ENCODE measurements around the gene WDR7. TPM values are rescaled to one million over a fixed set of nuclear protein-coding genes. Genes with fewer than 3 reads are reported as not detected.

WDR7 gene
- total RNA-seq, 1 donor from 2014 or later, result 113 TPM

DNA sequence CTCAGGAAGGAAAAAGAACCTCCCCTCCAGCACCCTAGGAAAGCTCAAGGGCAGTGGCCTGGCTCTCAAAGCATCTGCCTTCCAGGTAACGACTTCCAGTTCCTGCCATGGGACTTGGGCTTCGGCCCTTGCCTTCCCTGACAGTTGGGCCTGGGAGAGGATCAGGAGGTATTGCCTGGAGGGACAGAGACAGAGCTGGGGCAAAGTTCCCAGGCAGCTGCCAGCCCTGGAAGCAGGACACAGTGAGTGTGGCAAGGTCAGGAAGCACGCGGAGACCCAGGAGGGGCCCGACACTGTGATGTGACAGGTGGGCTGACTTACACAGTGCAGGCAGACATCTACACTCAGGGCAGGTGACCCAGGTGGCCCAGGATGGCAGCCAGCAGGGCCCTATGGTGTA lies 408.2 kb downstream of the WDR7 start:
- FAIRE-seq (no peak), DNase-seq (ENCODE audit: low spot score in 2 of 2) (no peak)

DNA sequence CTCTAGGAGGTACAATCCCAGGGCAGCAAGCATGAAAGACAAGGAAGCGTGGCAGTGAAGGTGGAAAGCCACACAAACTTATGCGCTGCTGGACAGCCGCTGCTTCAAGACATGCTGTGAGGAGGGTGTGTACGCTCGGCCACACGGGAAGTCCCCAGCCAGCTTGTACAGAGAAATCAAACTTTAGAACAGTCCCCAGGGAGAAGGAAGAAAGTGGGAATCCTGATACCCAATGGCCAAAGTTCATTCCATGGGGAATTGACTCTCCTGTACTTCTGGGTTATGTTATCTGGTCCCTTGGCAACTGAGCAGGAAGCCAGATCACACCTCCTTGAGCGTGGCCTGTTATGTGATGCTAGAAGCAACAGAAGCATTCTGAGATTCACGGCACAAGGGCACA lies 409.7 kb downstream of the WDR7 start:
- FAIRE-seq (no peak), DNase-seq (ENCODE audit: low spot score in 2 of 2) (no peak)

DNA sequence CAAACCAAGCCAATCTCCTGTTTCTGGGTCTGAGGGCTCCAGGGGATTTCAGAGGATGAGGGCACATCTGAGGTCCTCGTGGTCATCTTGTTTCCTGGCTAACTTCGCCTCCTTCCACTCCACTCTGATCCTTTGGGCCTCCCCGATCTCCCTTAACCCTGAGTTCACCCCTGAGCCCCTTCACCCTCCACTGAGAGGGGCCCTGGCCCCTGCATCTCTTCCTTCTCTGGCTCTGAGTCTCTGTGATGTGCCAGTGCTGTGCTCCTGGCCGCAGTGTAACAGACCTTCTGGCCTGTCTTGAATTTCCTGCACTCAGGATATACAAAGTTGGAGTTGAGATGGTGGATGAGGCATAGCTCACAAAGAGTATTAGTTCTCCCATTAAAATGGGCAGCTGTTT lies 411.0 kb downstream of the WDR7 start:
- FAIRE-seq (no peak), DNase-seq (ENCODE audit: low spot score in 2 of 2) (no peak)

DNA sequence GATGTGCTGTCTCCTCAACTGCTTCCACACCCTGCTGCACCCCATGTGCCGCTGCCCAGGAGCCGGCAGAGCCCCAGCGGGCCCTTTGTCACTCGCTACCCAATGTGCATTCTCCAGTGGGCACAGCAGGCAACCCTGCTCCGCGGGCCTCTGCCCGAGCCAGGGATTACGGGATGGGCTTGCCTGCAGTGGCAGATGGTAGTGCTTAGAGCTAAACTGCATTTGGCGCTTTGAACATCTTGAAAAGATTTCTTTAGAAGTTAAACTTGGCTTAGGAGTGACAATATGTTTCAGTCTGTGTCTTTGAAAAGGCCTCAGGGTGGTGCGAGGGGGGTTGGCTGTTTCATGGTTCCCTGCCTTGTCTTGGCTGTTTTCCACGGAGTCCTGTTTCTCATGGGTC lies 411.7 kb downstream of the WDR7 start:
- no peak for FAIRE-seq
- no peak for DNase-seq (ENCODE audit: low spot score in 2 of 2)

DNA sequence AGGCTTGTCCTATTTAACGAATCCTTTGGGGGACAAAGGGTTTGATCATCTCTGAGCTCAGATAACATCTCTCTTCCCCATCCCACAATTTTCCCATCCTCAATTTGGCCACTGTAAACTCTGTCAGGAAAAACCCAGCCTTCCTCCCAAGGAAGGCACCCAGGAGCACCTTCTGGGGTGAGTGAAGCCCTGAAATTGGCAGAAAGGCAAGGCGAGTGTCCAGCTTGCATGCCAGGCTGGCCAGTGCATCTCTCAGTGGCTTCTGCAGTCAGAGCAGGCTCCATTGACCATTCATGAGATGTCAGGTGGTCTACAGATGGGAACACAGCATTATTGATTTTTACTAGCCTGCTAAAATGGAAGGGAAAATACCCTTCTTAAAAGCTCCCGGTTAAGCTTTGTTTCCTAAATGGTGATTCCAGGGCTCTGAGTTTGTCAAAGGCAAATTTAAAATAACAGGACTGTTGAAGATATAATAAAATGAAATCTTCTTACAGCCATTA lies 412.5 kb downstream of the WDR7 start:
- no peak for DNase-seq (ENCODE audit: low spot score in 2 of 2)

DNA sequence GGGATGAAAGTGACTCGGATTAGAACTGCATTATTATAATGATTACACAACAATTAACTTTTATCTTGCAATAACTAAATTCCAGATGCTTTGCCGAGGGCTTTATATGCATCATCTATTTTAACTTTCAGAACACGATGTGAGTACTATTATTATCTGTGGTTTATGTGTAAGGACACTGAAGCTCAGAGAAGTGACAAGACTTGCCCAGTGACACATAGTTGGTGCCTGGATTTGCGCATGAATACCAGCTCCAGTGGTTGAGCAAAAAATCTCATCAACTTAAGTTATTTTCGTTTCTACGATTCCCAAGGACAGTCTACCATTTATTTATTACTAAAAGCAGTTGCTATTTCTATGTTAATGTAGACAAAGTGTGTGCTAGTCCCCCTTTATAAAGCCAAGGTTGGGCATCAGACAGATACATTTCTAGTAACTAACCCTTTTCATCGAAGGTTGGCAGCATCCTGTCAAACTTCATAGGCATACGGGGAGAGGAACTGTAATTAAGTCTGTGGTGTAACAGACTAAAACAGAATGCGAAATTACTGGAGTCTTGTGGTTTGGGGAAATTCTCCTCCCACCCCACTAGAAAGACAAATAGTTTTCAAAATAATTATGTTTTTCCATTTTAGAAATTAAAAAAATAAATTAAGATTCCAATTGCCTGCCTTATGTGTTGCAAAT lies 422.5 kb downstream of the WDR7 start:
- DNase-seq (ENCODE audit: low spot score in 2 of 2) (no peak), FAIRE-seq (no peak)

More for the DNA sequence above, 412.5 kb downstream of the WDR7 start:
- FAIRE-seq, result no peak

DNA sequence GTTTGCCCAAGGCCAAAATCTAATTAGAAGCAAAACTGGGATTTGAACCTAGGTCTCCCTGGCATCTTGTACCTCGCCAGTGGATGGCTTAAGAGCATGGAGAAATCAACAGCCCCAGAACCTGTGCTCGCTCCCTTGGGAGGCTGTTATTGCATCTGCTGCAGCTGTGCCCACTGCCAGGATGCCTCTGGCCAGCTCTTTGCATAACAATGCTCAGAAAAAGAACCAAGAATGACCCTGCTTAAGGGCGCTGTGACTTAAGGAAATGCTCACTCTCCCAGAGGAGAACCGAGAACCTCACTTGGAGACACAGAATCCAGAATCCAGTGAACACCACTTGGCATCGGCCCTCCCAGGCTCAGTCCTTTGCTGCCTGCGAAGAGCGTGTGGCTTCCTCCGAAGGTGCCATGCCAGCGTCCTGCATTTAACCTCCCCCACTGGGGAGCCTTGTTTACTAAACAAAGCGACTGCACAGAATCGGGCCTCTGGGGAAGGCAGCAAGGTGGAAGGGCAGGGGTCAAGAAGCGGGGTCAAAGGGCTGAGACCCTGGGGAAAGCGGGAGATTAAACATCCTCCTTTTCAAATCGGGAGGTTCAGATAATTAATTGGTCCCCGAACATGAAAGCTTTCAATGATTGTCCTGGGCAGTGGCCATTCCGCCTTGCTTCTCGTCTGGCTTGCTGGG lies 424.7 kb downstream of the WDR7 start:
- no peak for FAIRE-seq

DNA sequence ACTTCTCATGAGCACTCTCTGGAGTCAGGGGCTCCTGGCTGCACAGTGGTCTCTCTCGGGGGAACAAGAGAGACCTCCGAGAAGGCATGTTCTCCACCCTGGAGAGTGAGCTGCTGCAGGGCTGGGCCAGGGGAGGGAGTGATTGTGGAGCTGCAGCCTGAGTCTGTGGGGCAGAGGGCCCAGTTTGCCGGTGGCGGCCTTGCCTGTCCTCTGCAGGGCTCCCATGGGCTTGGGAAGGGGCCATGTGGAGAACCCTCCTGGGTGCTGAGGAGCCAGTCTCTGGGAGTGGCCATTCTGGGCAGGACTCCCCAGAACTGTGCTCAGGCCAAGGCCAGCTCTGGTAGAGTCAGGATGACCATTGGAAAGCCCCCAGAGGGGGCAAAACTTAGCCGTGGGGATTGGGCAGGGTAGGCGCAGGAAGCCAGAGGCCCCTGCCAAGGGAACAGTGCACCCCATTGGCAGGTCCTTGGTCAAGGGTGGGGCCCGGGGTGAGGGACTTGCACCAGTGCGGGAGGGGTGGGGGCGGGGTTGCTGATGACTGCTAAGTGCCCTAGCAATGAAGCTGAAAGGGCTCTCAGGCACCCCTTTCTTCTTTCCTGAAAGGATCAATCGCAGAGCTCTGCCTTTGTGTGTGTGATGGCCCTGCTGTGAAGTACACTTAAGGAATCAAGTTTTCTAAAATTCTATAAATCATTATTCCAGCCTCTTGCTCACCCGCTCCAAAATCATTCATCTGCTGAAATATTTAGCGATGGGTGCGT lies 426.0 kb downstream of the WDR7 start:
- DNase-seq (ENCODE audit: low spot score in 2 of 2) (no peak), FAIRE-seq (no peak)

More for the DNA sequence above, 424.7 kb downstream of the WDR7 start:
- DNase-seq (ENCODE audit: low spot score in 2 of 2), result no peak

DNA sequence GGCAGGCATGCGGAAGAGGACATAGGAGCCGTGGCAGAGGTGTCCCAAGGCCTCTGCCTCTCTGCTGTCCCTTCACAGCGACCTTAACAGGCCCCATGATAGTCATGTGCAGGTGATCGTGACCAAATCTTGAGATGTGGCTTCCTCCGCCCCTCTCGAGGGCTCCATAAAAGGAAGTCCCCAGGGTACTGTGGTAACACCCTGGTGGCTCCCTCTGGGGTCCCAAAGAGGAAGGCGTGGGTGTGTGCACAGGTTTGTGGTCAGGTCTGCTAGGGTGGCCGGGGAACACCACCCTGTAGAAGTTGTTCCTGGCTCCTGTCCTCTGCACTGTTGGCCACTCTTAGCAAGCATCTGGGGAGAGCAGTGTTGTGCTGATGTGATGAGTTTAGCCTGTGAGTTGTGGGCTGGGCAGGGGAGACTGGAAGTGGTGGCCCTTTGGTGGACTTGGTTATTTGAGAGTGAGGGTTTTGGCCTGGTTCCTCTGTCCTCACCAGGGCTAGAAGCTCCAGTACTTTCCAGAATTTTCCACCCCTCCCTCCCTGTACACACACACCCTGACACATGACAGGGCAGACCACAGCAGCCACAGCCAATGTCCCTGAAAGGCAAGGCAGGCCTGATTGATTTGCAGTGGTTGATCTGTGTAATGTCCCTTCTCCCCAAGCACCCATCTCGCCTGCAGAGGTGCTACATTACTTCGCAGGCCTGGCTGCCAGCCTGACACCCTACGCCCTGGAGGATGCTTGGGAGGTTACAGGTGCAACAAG lies 426.8 kb downstream of the WDR7 start:
- FAIRE-seq, result no peak

DNA sequence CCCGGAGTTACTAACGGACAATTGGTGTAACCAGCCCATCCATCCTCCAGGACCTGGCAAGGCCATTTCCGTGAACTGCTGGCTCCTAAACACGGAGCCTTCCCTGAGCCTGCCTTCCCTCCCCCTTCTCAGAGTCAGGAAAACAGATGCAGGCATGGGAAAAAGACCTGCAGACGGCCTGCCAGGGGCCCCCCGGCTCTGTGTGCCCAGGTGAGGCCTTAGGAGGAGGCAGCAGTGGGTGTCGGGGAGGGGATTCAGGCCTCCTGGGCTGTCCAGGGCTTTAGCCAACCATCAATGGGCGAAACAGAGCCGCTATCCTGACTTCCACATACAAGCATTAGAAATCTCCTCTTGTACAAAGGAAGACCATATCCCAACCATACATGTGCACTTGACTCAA lies 427.5 kb downstream of the WDR7 start:
- no peak for FAIRE-seq
- no peak for DNase-seq (ENCODE audit: low spot score in 2 of 2)

More for the DNA sequence above, 426.8 kb downstream of the WDR7 start:
- no peak for DNase-seq (ENCODE audit: low spot score in 2 of 2)

DNA sequence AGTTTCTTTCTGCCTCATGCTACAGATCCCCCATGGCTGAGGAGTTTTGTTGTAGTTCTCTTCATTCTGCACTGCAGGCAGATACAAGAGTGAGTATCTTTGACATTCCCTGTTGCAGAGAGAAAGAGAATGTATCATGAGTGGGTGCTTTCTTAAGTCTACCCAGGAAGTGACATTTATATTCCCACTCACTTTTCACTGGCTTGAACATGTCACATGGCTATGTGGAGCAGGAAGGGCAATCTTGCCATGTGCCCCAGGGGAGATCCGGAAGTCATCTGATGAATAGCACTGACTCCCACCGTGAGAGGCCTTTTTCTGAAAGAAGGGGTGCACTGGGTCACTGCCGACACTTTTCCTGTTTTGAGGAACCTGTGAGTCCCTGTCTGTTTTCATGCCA lies 429.3 kb downstream of the WDR7 start:
- FAIRE-seq, result no peak
- no peak for DNase-seq (ENCODE audit: low spot score in 2 of 2)

DNA sequence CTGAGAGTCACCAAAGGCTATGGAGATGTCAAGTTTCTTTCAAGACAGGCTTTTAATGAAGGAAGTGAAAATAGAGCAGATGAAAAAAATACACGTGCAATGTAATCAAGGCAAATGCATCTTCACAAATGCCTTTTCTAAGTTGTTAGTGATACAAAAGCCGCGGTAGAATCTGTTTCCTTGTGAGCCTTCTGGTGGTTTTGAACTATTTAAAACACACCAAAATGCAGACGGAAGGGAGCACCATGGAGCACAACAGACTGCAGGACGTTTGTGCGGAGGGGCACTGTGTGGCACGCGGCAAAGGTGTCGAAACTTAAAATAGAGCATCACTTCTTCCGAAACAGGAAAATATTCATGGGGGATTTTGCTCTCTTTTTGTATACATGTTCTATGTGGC lies 430.7 kb downstream of the WDR7 start:
- FAIRE-seq, result no peak
- no peak for DNase-seq (ENCODE audit: low spot score in 2 of 2)

DNA sequence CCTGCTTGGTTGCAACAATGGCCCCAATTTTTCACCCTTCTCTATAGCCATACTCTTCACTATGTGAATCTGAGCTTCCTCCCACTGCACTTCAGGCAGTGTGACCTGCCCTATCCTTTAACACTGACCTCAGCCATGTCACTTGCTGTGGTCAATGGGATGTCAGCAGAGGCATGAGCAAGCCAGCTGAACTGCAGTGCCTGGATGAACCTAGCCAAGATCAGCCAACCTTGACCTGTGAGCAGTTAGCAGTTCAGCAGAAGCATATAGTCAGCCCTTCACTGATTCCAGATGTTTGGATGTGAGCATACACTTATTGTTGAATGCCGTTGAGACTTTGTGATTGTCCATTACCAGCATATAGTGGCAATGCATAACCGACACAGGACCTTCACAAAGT lies 432.3 kb downstream of the WDR7 start:
- FAIRE-seq (no peak), DNase-seq (ENCODE audit: low spot score in 2 of 2) (no peak)

DNA sequence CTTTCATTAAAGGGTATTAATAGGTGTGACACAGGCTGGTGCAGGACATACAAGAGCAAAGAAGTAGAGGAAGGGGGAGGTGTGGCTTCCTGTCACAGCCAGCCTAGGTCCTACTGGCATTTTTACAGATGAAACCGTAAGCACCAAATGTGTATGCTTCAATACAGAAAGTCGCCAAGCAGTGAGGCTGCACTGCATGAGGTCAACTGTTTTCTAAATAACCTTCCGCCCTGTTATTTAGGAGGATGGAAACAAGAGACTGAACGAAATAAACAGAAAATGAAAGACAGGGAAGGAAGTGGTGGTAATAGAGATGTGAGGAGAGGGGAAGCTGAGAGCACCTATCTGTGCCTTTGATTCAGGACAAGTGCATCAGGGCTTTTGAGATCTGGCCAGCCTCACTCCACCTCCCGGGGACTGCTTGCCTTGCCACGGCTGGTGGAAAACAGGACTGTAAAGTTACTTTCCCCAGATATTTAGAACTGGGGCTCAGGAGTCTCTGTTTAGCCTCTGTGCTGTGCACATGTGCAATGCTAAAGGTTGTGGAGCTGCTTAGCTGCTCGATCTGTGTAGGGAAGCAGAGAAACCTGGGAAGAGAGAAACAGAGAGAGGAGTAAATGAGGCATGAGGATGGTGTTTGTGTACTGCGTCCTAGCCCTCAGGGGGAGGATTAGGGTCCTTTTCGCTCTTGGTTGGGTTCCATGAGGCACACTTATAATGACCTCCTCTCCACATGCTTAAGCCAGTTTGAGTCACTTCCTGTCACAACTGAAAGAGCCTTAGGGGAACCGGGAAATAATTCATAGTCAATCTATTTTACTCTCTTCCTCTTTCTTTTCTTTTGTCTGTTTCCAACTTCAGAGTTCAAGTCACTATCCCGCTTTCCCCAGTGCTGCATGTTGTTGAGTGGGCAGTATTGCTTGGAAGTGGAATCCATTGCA lies 433.4 kb downstream of the WDR7 start:
- no peak for DNase-seq (ENCODE audit: low spot score in 2 of 2)
- FAIRE-seq, result no peak

DNA sequence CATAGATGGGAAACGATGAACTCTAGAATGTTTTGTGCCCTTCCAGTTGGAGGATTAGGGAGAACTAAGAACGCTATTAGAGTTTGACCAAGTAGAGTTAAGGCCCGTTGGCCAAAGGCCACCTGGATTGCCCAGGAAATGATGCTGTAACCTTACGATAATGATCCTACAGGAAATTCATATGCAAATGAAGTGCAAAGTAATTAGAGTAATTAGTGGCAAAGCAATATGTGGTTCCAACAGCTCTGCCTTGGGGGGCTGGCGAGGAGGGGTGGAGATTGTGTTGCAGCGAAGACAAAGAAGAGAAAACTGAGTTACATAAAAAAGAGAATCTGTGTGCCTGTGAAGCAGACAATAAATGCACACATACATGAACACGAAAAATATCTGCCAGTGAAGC lies 434.2 kb downstream of the WDR7 start:
- no peak for FAIRE-seq
- no peak for DNase-seq (ENCODE audit: low spot score in 2 of 2)

DNA sequence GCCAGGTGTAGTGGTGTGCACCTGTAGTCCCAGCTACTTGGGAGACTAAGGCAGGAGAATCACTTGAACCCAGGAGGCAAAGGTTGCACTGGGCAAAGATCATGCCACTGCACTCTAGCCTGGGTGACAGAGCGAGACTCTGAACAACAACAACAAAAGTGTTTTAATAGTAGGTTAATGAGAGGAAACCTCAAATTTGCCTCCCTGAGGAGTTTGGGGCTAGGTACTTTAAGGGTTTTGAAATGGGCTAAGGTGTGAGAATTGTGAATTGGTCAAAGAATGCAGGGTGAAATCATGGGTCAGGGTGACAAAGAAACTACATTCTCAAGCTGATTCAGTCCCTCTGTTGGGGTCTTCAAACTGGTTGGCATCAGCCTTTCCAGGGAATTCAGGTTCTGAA lies 435.0 kb downstream of the WDR7 start:
- FAIRE-seq (no peak), DNase-seq (ENCODE audit: low spot score in 2 of 2) (no peak)
